MM.1S (cell line): ENCODE data around the gene PTPRD.

Experiments used
- DNase-seq: peaks from one replicate; pipeline ENCODE4 v3.0.0-alpha.2; 2015
- H2AFZ ChIP-seq: fragments of 300-600 bp; sonication (generic); 2 replicates; pipeline ENCODE4 v1.6.0; 2016; ENCODE audit warnings: antibody characterized with exemption, low read length
- H3F3A ChIP-seq: fragments of 300-600 bp; sonication (generic); 2 replicates; pipeline ENCODE4 v1.6.1; 2016; ENCODE audit warnings: mild to moderate bottlenecking, antibody characterized with exemption, low read length, moderate library complexity, mixed read lengths; ENCODE audit not compliant: insufficient read depth
- H3K27ac ChIP-seq: fragments of 300-600 bp; sonication (generic); 2 replicates; pipeline ENCODE4 v1.5.1; 2016; ENCODE audit warnings: mild to moderate bottlenecking, low read length
- H3K27me3 ChIP-seq: fragments of 300-600 bp; sonication (generic); replicated peaks from 2 replicates; pipeline ENCODE4 v1.6.0; 2016; ENCODE audit warnings: low read length; ENCODE audit not compliant: insufficient read depth
- H3K36me3 ChIP-seq: fragments of 300-600 bp; sonication (generic); replicated peaks from 2 replicates; pipeline ENCODE4 v1.6.1; 2016; ENCODE audit warnings: mild to moderate bottlenecking, low read length, mixed read lengths; ENCODE audit not compliant: insufficient read depth
- H3K4me1 ChIP-seq: fragments of 300-600 bp; sonication (generic); 2 replicates; pipeline ENCODE4 v1.6.1; 2016; ENCODE audit warnings: low read length, mixed read lengths
- H3K4me2 ChIP-seq: fragments of 300-600 bp; sonication (generic); 2 replicates; pipeline ENCODE4 v1.6.0; 2016; ENCODE audit warnings: low read depth, low read length
- H3K4me3 ChIP-seq: fragments of 300-600 bp; sonication (generic); 2 replicates; pipeline ENCODE4 v1.5.1; 2016; ENCODE audit warnings: low read length, mixed read lengths
- H3K79me2 ChIP-seq: fragments of 300-600 bp; sonication (generic); 2 replicates; pipeline ENCODE4 v1.6.1; 2016; ENCODE audit warnings: mixed run types, low read length, mixed read lengths
- H3K9ac ChIP-seq: fragments of 300-600 bp; sonication (generic); 2 replicates; pipeline ENCODE4 v1.6.1; 2016; ENCODE audit warnings: low read length, mixed read lengths
- H3K9me2 ChIP-seq: fragments of 300-600 bp; sonication (generic); replicated peaks from 2 replicates; pipeline ENCODE4 v1.6.1; 2016; ENCODE audit warnings: mild to moderate bottlenecking, low read length, mixed read lengths; ENCODE audit not compliant: insufficient read depth
- H3K9me3 ChIP-seq: fragments of 300-600 bp; sonication (generic); replicated peaks from 2 replicates; pipeline ENCODE4 v1.6.1; 2016; ENCODE audit warnings: mild to moderate bottlenecking, low read length, mixed read lengths; ENCODE audit not compliant: insufficient read depth
- H4K20me1 ChIP-seq: fragments of 300-600 bp; sonication (generic); 2 replicates; pipeline ENCODE4 v1.6.1; 2016; ENCODE audit warnings: mild to moderate bottlenecking, low read length, moderate library complexity, mixed read lengths; ENCODE audit not compliant: insufficient read depth
- EZH2 ChIP-seq: fragments of 300-600 bp; sonication (generic); optimal IDR thresholded peaks from 2 replicates; pipeline ENCODE3; 2017; ENCODE audit warnings: low read depth, mild to moderate bottlenecking, antibody characterized with exemption, low read length, mixed read lengths
- EZH2phosphoT487 ChIP-seq: fragments of 300-600 bp; sonication (generic); IDR thresholded peaks from 2 replicates; pipeline ENCODE4 v1.6.1; 2018; ENCODE audit warnings: antibody characterized with exemption, low read length
- TF ChIP-seq, protein P1 (sequence below): fragments of 300-600 bp; sonication (generic); IDR thresholded peaks from 2 replicates; pipeline ENCODE4 v1.5.1; 2016; ENCODE audit warnings: antibody characterized with exemption, low read length, mixed read lengths

PTPRD gene

DNA sequence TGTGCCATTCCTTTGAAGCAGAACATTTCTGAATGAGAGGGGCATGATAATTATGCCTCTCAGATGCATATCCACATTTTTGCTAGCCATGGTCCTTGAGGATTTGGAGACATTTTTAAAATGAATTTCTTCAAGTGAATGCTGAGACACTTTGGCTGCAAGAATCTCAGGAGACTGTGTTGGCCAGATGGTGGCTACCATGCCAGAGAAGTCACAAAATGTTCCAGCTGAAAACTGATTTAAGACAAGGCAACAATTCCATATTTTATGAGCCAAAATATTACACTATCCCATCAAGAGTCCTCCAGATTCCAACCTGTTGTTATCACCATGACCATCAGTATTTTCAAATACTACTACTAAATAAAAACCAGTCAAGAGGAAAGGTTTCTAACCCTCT is 1953.7 kb downstream of the PTPRD start:
- H2AFZ ChIP-seq: no peak overlapping the region
- H3K4me2 ChIP-seq: no peak overlapping the region
- no peak overlapping the region for H3K9ac ChIP-seq
- DNase-seq: no peak
- no peaks in the 10 kb centered on the region for H3K9me2 ChIP-seq
- H3K27me3 ChIP-seq: no peaks in the 10 kb centered on the region
- H3K9me3 ChIP-seq: no peaks in the 10 kb centered on the region
- no peaks in the 10 kb centered on the region for H4K20me1 ChIP-seq
- H3K27ac ChIP-seq: no peak overlapping the region
- TF ChIP-seq, protein P1, sequence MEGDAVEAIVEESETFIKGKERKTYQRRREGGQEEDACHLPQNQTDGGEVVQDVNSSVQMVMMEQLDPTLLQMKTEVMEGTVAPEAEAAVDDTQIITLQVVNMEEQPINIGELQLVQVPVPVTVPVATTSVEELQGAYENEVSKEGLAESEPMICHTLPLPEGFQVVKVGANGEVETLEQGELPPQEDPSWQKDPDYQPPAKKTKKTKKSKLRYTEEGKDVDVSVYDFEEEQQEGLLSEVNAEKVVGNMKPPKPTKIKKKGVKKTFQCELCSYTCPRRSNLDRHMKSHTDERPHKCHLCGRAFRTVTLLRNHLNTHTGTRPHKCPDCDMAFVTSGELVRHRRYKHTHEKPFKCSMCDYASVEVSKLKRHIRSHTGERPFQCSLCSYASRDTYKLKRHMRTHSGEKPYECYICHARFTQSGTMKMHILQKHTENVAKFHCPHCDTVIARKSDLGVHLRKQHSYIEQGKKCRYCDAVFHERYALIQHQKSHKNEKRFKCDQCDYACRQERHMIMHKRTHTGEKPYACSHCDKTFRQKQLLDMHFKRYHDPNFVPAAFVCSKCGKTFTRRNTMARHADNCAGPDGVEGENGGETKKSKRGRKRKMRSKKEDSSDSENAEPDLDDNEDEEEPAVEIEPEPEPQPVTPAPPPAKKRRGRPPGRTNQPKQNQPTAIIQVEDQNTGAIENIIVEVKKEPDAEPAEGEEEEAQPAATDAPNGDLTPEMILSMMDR: no peak
- TF ChIP-seq EZH2phosphoT487 (no peak), EZH2 (no peak)
- no peaks in the 10 kb centered on the region for H3K4me1 ChIP-seq
- no peaks in the 10 kb centered on the region for H3K36me3 ChIP-seq
- H3K4me3 ChIP-seq: no peak overlapping the region
- H3K79me2 ChIP-seq: no peaks in the 10 kb centered on the region
- no peaks in the 10 kb centered on the region for H3F3A ChIP-seq

DNA sequence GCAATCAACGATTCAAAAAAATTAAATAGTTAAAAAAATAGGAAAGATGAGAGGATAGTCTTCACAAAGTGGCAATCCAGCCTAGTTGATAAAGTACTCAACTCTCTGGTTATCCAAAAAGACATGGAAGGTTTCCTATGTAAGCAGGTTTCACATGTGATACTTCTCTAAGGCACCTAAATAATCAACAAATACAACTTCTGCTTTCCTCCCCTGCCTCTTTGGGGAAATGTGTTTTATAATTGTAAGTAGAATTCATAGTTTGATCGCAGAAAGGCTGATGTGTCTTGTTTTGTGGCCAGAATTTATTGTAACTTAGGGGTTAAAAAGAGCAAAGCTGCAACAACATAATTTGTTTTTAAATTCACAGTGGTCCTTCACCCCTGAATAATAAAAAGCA is 1957.7 kb downstream of the PTPRD start:
- Histone ChIP-seq H3F3A (no peaks in the 10 kb centered on the region), H3K9ac (no peak overlapping the region), H3K4me3 (no peak overlapping the region), H3K4me2 (no peak overlapping the region), H3K27me3 (no peaks in the 10 kb centered on the region), H3K9me2 (no peaks in the 10 kb centered on the region), H4K20me1 (no peaks in the 10 kb centered on the region), H3K9me3 (no peaks in the 10 kb centered on the region), H3K36me3 (no peaks in the 10 kb centered on the region), H3K79me2 (no peaks in the 10 kb centered on the region), H3K4me1 (no peaks in the 10 kb centered on the region), H2AFZ (no peak overlapping the region), H3K27ac (no peak overlapping the region)
- no peak for DNase-seq
- TF ChIP-seq, protein P1: no peak
- TF ChIP-seq EZH2 (no peak), EZH2phosphoT487 (no peak)

DNA sequence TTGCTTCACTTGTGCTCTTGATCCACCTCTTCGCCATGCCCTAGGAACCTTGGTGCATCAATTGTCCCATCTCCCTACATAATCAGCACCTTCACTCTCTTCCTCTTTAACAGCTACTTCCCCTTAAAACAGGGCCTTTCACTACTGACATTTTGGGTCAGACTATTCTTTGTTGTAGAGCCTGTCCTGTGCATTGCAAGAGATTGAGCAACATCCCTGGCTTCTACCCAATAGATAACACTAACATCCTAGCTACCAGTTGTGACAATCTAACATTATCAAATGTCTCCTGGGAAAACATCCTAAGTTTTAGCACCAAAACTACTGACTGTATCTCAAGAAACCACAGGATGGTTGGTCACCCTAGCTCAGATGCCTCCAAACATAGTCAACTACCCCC is 1958.9 kb downstream of the PTPRD start:
- Histone ChIP-seq H3K36me3 (no peaks in the 10 kb centered on the region), H3K27me3 (no peaks in the 10 kb centered on the region), H3K9me2 (no peaks in the 10 kb centered on the region), H3K4me1 (no peaks in the 10 kb centered on the region), H4K20me1 (no peaks in the 10 kb centered on the region), H3K4me3 (no peak overlapping the region), H3F3A (no peaks in the 10 kb centered on the region), H3K79me2 (no peaks in the 10 kb centered on the region), H3K27ac (no peak overlapping the region), H3K9me3 (no peaks in the 10 kb centered on the region), H3K9ac (no peak overlapping the region), H3K4me2 (no peak overlapping the region), H2AFZ (no peak overlapping the region)
- no peak for DNase-seq
- TF ChIP-seq, protein P1: no peak
- no peak for TF ChIP-seq EZH2phosphoT487
- TF ChIP-seq EZH2: no peak
